ENCODE results near the gene A1BG. TPM values are rescaled to one million over a fixed set of nuclear protein-coding genes. Genes with fewer than 3 reads are reported as not detected.

The A1BG gene
- total RNA-seq, 1 donor from 2014 or later: 0.94 TPM

Small RNA genes lying within 50 kb of the gene (small RNA-seq; reads per million reads assigned to genes)
- gene MIR4754 (not detected), gene MIR6806 (0.26 reads per million), gene RNA5SP473 (not detected)

Other genes with a start within 250 kb of the A1BG start
- 28.4 TPM for gene ZNF329, start 202.7 kb downstream of the A1BG start, total RNA-seq
- gene ZNF274, start 170.4 kb downstream of the A1BG start, total RNA-seq: 25.1 TPM
- 63.8 TPM for gene ZNF544, start 124.6 kb downstream of the A1BG start, total RNA-seq
- 17.2 TPM for gene ZNF8, start 74.5 kb downstream of the A1BG start, total RNA-seq
- gene ERVK3-1, start 48.1 kb downstream of the A1BG start, total RNA-seq: 20.6 TPM
- 3.0 TPM for gene ZSCAN22, start 26.5 kb downstream of the A1BG start, total RNA-seq
- gene ZNF497, start 9.3 kb upstream of the A1BG start, total RNA-seq: 5.9 TPM
- 0.94 TPM for gene ZNF837, start 27.5 kb upstream of the A1BG start, total RNA-seq
- 1,568 TPM for gene RPS5, start 33.8 kb upstream of the A1BG start, total RNA-seq
- gene RNF225, start 42.2 kb upstream of the A1BG start, total RNA-seq: not detected
- gene ZNF584, start 55.2 kb upstream of the A1BG start, total RNA-seq: 14.3 TPM
- 21.7 TPM for gene ZNF132, start 86.7 kb upstream of the A1BG start, total RNA-seq
- 18.2 TPM for gene ZNF324B, start 98.1 kb upstream of the A1BG start, total RNA-seq
- 22.9 TPM for gene ZNF324, start 113.6 kb upstream of the A1BG start, total RNA-seq
- gene ZNF446, start 122.9 kb upstream of the A1BG start, total RNA-seq: 7.5 TPM
- gene SLC27A5, start 158.5 kb upstream of the A1BG start, total RNA-seq: 4.1 TPM
- 5.0 TPM for gene ZBTB45, start 166.3 kb upstream of the A1BG start, total RNA-seq
- gene TRIM28, start 190.6 kb upstream of the A1BG start, total RNA-seq: 276 TPM
- 47.7 TPM for gene CHMP2A, start 201.6 kb upstream of the A1BG start, total RNA-seq
- gene UBE2M, start 205.1 kb upstream of the A1BG start, total RNA-seq: 45.5 TPM
- gene MZF1, start 219.8 kb upstream of the A1BG start, total RNA-seq: 13.1 TPM